ENCODE measurements around the gene ITPR1.

Gene ITPR1

GRCh38 chr3:4690277-4690676 lies 197.1 kb downstream of the ITPR1 start:
- DNase-seq = no peak

GRCh38 chr3:4693620-4694019 lies 200.5 kb downstream of the ITPR1 start:
- no peak for DNase-seq

- DNase-seq = no peak
Measured at GRCh38 chr3:4695846-4696245, 202.7 kb downstream of the ITPR1 start.

- DNase-seq = no peak
Measured at GRCh38 chr3:4696266-4696665, 203.1 kb downstream of the ITPR1 start.

GRCh38 chr3:4698125-4698821 lies 205.1 kb downstream of the ITPR1 start:
- no peak for DNase-seq

- no peak for DNase-seq
Measured at GRCh38 chr3:4703054-4703480, 209.9 kb downstream of the ITPR1 start.

- no peak for DNase-seq
Measured at GRCh38 chr3:4704552-4704951, 211.4 kb downstream of the ITPR1 start.

GRCh38 chr3:4707324-4707723 lies 214.2 kb downstream of the ITPR1 start:
- DNase-seq = no peak

GRCh38 chr3:4708230-4708629 lies 215.1 kb downstream of the ITPR1 start:
- no peak for DNase-seq

GRCh38 chr3:4709341-4709740 lies 216.2 kb downstream of the ITPR1 start:
- no peak for DNase-seq

GRCh38 chr3:4710191-4710590 lies 217.0 kb downstream of the ITPR1 start:
- no peak for DNase-seq

GRCh38 chr3:4711680-4711992 lies 218.5 kb downstream of the ITPR1 start:
- no peak for DNase-seq

- no peak for DNase-seq
Measured at GRCh38 chr3:4712109-4712508, 219.0 kb downstream of the ITPR1 start.

GRCh38 chr3:4714045-4714444 lies 220.9 kb downstream of the ITPR1 start:
- DNase-seq = no peak

- no peak for DNase-seq
Measured at GRCh38 chr3:4716266-4716665, 223.1 kb downstream of the ITPR1 start.

- DNase-seq = no peak
Measured at GRCh38 chr3:4716706-4717362, 223.7 kb downstream of the ITPR1 start.

GRCh38 chr3:4717363-4717740 lies 224.2 kb downstream of the ITPR1 start:
- no peak for DNase-seq

GRCh38 chr3:4718179-4718736 lies 225.1 kb downstream of the ITPR1 start:
- DNase-seq = no peak

- DNase-seq = no peak
Measured at GRCh38 chr3:4719046-4719501, 225.9 kb downstream of the ITPR1 start.

- DNase-seq = peak; percentile 2
Measured at GRCh38 chr3:4720316-4721075, 227.3 kb downstream of the ITPR1 start.

GRCh38 chr3:4721511-4721911 lies 228.4 kb downstream of the ITPR1 start:
- DNase-seq = no peak

GRCh38 chr3:4722103-4722502 lies 229.0 kb downstream of the ITPR1 start:
- DNase-seq = peak; percentile 37

GRCh38 chr3:4724051-4724629 lies 231.0 kb downstream of the ITPR1 start:
- DNase-seq = no peak
